ENCODE results near the gene GABRG3. TPM values are rescaled to one million over a fixed set of nuclear protein-coding genes. Genes with fewer than 3 reads are reported as not detected.

The GABRG3 gene
- total and polyA plus RNA-seq, 7 donors: not detected

- 64 to 78% (median 72%) methylated on average over 10 of the region's 10 CpGs for WGBS, 3 donors
- intact Hi-C loops (cut with DNase I): no loop called here
- Histone ChIP-seq H3K9me3 (no peaks in the 10 kb centered on the region), H3K36me3 (ENCODE audit: insufficient read depth in 1 of 2, low read depth in 1 of 2) (no peaks in the 10 kb centered on the region), H3K4me1 (no peaks in the 10 kb centered on the region), H3K27me3 (ENCODE audit: insufficient read depth in 3 of 3, low read length in 2 of 3) (no peaks in the 10 kb centered on the region), H3K4me3 (no peak overlapping the region), H3K27ac (no peak overlapping the region)
- DNase-seq (no peak), ATAC-seq (no peak)
- no peak for TF ChIP-seq CTCF (IDR thresholded peaks at IDR 0.05)
These were observed 83.4 kb downstream of the GABRG3 start for GRCh38 chr15:27054426-27054825.

GRCh38 chr15:27057904-27058645 is 87.1 kb downstream of the GABRG3 start:
- no peaks in the 10 kb centered on the region for H3K4me1 ChIP-seq
- intact Hi-C loops (cut with DNase I): no loop called here
- H3K27ac ChIP-seq: no peak overlapping the region
- no peak overlapping the region for H3K4me3 ChIP-seq
- H3K27me3 ChIP-seq (ENCODE audit: insufficient read depth in 3 of 3, low read length in 2 of 3): no peaks in the 10 kb centered on the region
- 81 to 84% (median 81%) methylated on average over 14 of the region's 14 CpGs for WGBS, 3 donors
- TF ChIP-seq CTCF (IDR thresholded peaks at IDR 0.05): no peak
- H3K9me3 ChIP-seq: no peaks in the 10 kb centered on the region
- H3K36me3 ChIP-seq (ENCODE audit: insufficient read depth in 1 of 2, low read depth in 1 of 2): no peaks in the 10 kb centered on the region
- DNase-seq (no peak), ATAC-seq (no peak)

- no peaks in the 10 kb centered on the region for H3K27me3 ChIP-seq (ENCODE audit: insufficient read depth in 3 of 3, low read length in 2 of 3)
- intact Hi-C loops (cut with DNase I): no loop called here
- H3K4me3 ChIP-seq: no peak overlapping the region
- no peak for TF ChIP-seq CTCF (IDR thresholded peaks at IDR 0.05)
- H3K27ac ChIP-seq: no peak overlapping the region
- no peaks in the 10 kb centered on the region for H3K9me3 ChIP-seq
- H3K36me3 ChIP-seq (ENCODE audit: insufficient read depth in 1 of 2, low read depth in 1 of 2): no peaks in the 10 kb centered on the region
- no peak for DNase-seq
- WGBS, 3 donors: 45 to 48% (median 46%) methylated on average over 2 of the region's 2 CpGs
- no peak for ATAC-seq
- H3K4me1 ChIP-seq: no peaks in the 10 kb centered on the region
These were observed 88.0 kb downstream of the GABRG3 start for GRCh38 chr15:27058939-27059338.

- WGBS, 3 donors: 18 to 26% (median 20%) methylated on average over 3 of the region's 3 CpGs
- no peak overlapping the region for H3K4me3 ChIP-seq
- no peak for DNase-seq
- no peaks in the 10 kb centered on the region for H3K27me3 ChIP-seq (ENCODE audit: insufficient read depth in 3 of 3, low read length in 2 of 3)
- peak; percentile 36 for TF ChIP-seq CTCF (IDR thresholded peaks at IDR 0.05)
- H3K36me3 ChIP-seq (ENCODE audit: insufficient read depth in 1 of 2, low read depth in 1 of 2): no peaks in the 10 kb centered on the region
- intact Hi-C loops (cut with DNase I): no loop called here
- no peak for ATAC-seq
- H3K9me3 ChIP-seq: no peaks in the 10 kb centered on the region
- H3K27ac ChIP-seq: no peak overlapping the region
- H3K4me1 ChIP-seq: no peaks in the 10 kb centered on the region
These were observed 88.7 kb downstream of the GABRG3 start for GRCh38 chr15:27059610-27060202.

Data from psoas muscle (tissue), 8 donors.